ENCODE data around the gene CHRNA7.

DNA sequence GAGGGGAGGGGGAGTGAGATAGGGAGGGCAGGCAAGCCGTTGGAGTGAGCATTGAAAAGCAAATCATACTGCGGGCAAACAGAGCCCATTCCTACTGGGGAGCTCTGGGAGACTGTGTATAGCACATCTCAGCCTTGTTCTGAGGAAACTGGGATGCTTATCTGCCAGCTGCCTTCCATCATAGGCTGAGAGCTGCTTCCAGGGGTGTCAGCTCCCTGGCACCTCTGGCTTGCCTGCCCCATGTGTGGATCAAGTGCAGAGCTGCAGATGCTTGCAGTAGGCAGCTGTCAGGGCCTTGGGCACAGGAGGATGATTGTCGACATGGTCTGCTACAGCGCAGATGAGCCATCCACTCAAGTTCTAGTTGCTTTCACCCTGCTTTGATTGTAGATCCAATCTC is 86.8 kb downstream of the CHRNA7 start:
- TF ChIP-seq EZH2phosphoT487 (IDR thresholded peaks at IDR 0.05; ENCODE audit: insufficient read depth, low read depth) (no peak), EZH2 (IDR thresholded peaks at IDR 0.05; ENCODE audit: insufficient read depth, poor library complexity, severe bottlenecking) (no peak)

All from GM23248 (cell line).